ENCODE results near the gene TMEM182.
A peak's percentile ranks its signal among the peaks of the same experiment; 100 is the strongest.

Gene TMEM182

DNA sequence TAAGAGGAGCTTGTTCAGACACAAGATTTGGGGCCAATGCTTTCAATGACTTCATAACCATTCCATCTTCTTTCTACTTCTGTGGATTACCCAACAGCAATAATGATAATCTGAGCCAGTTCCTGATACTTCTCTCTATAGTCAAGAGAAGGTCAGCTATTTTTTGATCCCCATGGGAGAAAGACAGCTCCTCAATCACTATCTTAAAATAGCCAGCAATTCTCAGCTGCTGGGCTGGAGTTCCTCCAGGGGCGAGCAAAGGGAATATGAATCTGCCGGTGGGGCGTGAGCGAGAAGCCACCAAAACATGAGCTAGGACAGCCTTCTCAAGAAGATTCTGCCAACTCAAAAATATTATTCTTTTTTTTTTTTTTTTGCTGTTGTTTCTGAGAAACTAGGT is at the start of gene TMEM182:
Gene TMEM182 (plus strand): TSS at position 269 of the 400 bp plus-strand sequence. CDS start 187 bp downstream, outside the sequence.
- DNase-seq (ENCODE audit: low spot score) = no peak

GRCh38 chr2:102717308-102718018 is 44.4 kb upstream of the TMEM182 start:
- no peak for DNase-seq (ENCODE audit: low spot score)

- DNase-seq (ENCODE audit: low spot score) = no peak
These were observed 43.2 kb upstream of the TMEM182 start for GRCh38 chr2:102718387-102719316.

- DNase-seq (ENCODE audit: low spot score) = no peak
These were observed 37.8 kb upstream of the TMEM182 start for GRCh38 chr2:102724016-102724490.

DNA sequence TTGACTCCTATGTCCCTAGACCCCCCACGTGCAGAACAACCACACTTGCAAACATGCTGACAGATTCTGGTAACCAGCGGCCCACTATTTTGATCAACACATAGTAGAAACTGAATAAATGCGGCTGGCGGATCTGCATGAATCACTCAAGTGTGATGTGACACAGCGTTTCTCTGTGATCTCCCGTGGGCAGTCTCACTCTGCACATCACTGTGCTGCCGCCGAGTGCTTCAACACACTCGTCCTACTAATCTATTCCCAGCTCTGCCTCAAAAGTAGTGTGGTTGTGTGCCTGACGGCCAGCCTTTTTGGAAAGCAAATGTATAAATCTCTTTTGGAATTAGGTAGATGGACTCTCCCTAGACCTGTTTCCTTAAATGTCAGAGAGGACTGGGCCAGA is 37.3 kb upstream of the TMEM182 start:
- DNase-seq (ENCODE audit: low spot score) = no peak

DNA sequence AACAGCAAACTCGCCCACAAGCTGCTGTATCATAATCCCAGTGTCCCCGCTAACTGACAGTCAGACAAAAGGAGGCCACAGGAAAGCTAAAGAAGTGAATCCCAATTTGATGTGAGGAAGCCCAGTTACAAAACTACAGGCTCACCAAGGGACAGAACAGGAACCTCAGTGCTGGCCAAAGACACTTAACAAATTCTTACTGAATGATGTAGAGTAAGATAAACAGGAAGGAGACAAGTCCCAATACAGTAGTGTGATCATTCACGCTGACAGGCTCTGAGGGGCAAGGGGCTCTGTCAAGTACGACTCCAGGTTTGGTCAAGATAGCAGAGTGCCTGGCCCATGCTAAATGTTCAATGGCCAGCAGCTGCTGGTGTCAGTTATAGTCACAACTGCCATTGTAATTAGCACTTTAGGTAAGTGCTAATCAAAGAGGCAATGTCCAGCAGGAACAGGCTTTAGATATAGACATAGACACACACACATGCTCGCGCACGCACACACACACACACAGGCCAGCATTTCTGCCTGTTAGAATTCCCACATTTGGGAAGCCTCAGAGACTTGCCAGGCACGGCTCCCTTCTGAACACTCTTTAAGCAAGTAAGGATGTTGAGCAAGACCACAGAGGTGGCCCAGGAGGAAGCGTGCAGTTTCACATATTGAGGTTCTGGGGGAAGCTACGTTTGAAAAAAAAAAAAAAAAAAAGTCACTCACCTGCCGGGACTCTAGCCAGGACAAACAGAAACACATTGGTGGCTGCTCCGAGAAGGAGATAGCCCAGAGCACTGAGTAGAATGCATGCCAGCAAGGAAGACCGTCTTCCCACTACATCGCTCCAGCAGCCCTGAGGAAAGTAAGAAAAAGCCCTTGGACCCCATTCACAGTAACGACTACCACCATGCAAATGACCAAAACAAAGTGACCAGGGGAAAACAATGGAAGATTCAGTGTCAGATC is 35.4 kb upstream of the TMEM182 start:
- DNase-seq (ENCODE audit: low spot score) = no peak

DNA sequence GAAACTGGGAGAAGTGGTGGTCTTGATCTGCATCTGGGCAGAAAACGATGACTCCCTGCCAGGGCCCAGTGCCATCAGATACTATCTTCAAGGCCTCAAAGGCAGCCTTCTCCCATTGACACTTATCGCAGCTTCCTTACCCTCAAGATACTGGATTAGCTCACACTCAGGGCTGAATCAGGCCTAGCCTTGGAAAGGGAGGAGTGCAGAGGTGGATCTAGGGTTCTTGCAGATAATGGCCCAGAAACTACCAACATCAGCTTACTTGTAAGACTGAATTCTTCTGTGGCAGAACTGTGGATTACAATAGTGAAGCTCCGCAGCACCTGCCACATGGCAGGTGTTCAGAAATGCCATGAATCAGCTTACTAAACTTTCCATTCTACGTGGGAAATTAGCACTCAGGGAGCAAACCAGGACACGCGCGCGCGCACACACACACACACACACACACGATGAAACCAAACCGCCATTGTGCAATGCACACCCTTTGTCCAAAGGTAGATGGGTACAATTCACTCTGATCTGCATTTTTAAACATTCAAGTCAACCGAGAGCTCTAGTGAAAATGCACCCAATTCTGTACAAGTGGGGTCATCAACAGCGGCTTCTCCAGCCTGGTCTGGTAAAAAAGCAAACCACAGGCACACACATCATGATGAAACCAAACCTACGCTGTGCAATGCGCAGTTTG is 26.3 kb upstream of the TMEM182 start:
- no peak for DNase-seq (ENCODE audit: low spot score)

- no peak for DNase-seq (ENCODE audit: low spot score)
These were observed 25.8 kb upstream of the TMEM182 start for GRCh38 chr2:102736110-102736409.

DNA sequence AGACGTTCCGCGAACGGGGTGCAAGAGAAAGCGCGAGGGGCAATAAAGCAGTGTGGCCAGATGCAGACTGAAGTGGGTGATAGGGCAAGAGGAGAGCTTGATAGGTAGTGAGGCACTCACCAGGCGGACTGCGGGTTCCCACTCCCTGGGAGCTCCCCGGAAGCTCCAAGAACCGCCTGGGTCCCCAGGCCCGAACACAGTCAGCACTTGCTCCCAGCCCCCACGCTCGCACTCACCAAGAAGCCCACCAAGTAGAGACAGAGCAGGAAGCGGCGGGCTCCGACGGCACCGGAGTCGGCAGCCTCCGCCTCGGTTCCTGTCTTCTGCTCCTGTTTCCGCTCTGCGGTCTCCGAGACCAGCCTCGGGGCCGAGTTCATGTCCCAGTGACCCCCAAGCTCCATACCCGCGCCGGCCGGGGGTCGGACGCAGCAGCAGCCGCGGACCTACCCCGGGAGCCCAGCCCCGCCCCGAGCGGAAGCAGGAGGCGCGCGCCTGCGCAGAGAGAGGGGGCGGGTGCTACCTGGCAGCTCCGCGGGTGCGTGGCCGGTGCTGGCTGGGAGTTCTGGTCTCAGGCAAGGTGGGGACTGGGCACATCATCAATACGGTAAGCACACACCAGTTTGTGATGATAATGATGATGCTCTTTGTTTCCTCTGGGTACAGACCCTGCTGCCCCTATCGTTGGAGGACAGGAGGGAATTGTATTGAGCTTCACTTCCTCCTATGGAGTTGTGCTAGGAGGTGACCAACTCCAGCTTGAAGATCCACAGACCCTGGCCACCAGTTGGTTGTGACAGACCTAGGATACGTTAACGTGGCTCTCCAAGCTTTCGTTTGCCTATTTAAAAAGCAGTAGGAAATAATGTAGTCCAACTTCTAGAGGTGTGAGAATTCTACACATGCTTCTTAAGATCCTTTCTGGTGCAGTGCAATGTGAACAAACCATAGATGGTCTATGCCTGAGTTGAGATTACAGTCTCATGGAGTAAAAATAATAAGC is 25.1 kb upstream of the TMEM182 start:
- DNase-seq (ENCODE audit: low spot score) = peak; percentile 68

DNA sequence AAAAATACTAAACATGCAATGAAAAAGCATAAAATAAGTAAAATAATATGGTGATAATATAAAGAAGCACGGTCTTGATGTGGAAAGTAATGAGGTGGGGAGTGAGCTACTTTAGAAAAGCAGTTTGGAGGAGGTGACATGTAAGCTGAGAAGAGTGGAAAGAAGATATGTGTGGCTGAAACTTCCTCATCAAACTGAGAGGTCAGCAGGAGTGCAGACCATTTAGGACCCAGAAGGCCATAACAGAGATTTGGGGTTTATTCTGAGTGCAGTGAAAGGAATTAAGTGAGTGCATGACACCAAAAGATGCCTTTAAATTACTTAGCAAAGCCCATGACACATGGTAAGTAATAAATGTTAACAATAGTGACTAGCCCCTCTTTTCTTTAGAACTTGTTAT is 24.4 kb upstream of the TMEM182 start:
- DNase-seq (ENCODE audit: low spot score) = no peak

GRCh38 chr2:102743259-102743658 is 18.6 kb upstream of the TMEM182 start:
- DNase-seq (ENCODE audit: low spot score) = no peak

DNA sequence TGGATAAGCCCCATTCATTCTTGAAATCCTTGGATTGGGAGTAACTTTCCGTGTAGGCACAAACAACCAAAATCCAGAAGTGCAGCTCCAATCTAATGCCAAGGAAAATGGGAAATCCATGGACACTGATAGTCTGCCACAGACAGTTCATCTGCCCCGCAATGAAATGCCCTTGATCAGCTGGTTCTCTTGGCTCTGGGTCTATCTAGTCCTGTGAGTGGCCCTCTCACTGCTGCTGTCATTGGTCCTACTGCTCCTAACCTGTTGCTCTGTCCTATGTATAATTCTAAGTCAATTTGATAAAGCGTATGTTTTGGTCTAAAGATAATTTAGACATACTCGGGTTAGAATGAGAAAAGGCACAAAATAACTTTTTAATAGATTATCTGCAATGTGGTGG is 13.7 kb upstream of the TMEM182 start:
- DNase-seq (ENCODE audit: low spot score) = no peak

GRCh38 chr2:102749938-102750337 is 11.9 kb upstream of the TMEM182 start:
- no peak for DNase-seq (ENCODE audit: low spot score)

DNA sequence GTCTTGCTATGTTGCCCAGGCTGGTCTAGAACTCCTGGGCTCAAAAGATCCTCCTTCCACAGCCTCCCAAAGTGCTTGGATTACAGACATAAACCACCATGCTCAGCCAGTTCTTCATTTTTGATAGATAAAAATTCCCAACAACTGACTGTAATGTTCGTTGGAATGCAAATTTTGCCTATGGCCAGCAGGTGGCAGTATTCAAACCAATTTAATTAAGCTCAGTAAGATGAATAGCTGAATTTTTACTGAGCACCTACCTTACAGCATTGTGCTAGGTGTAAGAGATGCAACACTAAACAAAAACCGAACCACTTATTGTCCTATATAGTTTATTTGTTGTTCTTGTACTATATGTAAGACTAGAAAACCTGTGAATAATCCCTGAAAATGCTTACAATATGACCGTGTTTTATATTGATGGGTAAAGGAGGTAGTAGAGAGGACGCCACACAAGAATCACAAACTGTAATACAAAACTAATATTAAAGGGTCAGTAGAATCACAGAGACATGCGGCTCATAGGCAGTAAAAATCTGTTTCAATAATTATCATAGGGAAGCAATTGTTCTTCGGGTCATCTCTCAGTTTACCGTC is 8.2 kb upstream of the TMEM182 start:
- DNase-seq (ENCODE audit: low spot score) = peak; percentile 57

GRCh38 chr2:102754456-102755145 is 7.2 kb upstream of the TMEM182 start:
- DNase-seq (ENCODE audit: low spot score) = no peak

GRCh38 chr2:102755284-102755683 is 6.5 kb upstream of the TMEM182 start:
- no peak for DNase-seq (ENCODE audit: low spot score)

GRCh38 chr2:102758439-102758838 is 3.4 kb upstream of the TMEM182 start:
- no peak for DNase-seq (ENCODE audit: low spot score)

DNA sequence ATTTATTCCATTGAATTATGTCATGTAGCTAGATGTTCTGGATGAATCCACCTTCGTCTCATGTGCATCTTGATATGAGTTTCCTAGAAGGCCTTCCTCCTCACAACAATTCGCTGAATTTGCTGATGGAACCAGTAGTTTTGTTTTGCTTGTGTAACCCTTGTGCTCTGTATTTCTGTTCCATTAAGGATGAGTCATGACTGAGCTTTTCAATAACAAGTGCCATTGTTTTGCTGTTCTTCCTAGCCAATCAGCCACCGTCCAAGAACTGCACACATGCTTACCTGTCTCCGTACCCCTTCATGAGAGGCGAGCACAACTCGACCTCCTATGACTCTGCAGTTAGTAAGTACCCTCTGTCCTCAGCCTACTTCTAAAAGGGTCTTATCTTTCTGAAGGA is 2.3 kb downstream of the TMEM182 start:
- DNase-seq (ENCODE audit: low spot score) = no peak

- no peak for DNase-seq (ENCODE audit: low spot score)
These were observed 3.2 kb downstream of the TMEM182 start for GRCh38 chr2:102765061-102765460.

All from hematopoietic multipotent progenitor cell treated with erythropoietin and hydrocortisone succinate and interleukin-3 and kit ligand, for 17 days (in vitro differentiated cells).